B cell (primary cell): Measurements from ENCODE around the gene PGA3.

Source experiments
- EZH2 ChIP-seq: IDR thresholded peaks from 2 replicates; pipeline ENCODE4 v1.6.1; 2012; ENCODE audit warnings: borderline replicate concordance, low read depth, mild to moderate bottlenecking, moderate library complexity, low read length; ENCODE audit not compliant: insufficient read depth, poor library complexity, severe bottlenecking
- TF ChIP-seq, protein P1 (sequence below): fragments of 200-600 bp; IDR thresholded peaks from one replicate; pipeline ENCODE4 v1.8.0; 2022; ENCODE audit warnings: antibody characterized with exemption, mild to moderate bottlenecking

DNA sequence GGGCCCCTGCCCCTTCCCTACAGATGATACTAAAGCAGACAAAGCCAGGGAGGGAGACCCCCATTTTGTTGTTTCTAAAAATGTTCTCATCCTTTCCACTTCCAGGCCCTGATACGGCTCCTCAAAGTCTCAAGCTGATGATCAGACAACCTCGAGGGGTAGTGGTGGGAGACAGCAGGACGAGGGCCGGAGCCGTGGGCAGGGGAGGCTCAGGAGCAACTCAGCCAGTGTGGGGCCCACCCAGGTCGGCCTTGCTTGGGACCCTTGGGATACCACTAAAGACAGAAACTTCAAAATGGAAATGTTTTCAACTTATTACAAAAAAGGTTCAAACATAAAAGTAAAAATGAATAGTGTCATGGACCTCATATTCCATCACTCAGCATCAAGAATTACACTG, 26.9 kb upstream of the PGA3 start:
- TF ChIP-seq, protein P1, sequence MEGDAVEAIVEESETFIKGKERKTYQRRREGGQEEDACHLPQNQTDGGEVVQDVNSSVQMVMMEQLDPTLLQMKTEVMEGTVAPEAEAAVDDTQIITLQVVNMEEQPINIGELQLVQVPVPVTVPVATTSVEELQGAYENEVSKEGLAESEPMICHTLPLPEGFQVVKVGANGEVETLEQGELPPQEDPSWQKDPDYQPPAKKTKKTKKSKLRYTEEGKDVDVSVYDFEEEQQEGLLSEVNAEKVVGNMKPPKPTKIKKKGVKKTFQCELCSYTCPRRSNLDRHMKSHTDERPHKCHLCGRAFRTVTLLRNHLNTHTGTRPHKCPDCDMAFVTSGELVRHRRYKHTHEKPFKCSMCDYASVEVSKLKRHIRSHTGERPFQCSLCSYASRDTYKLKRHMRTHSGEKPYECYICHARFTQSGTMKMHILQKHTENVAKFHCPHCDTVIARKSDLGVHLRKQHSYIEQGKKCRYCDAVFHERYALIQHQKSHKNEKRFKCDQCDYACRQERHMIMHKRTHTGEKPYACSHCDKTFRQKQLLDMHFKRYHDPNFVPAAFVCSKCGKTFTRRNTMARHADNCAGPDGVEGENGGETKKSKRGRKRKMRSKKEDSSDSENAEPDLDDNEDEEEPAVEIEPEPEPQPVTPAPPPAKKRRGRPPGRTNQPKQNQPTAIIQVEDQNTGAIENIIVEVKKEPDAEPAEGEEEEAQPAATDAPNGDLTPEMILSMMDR = no peak
- no peak for TF ChIP-seq EZH2
